Lung (tissue), 12 donors: Measurements from ENCODE around the gene CYP3A5. TPM values are rescaled to one million over a fixed set of nuclear protein-coding genes. Genes with fewer than 3 reads are reported as not detected.
A peak's percentile ranks its signal among the peaks of the same experiment; 100 is the strongest.
"Not testable (repeated sequence)": the region's sequence is repeated elsewhere in the genome, so short reads cannot be mapped to it uniquely, and the experiment has no call there.

Source experiments
- ATAC-seq: fragments of 200-7000 bp; cut with Tn5 transposase; one replicate; pipeline ENCODE4 v1.9.1; 2020; ENCODE audit warnings: moderate number of reproducible peaks; ENCODE audit not compliant: insufficient read depth, low FRiP score
- DNase-seq, 3 donors: peaks; one replicate each; pipeline ENCODE4 v3.0.0-alpha.2; 2013 to 2017
- H3K27ac ChIP-seq, 2 donors: one replicate each; pipeline ENCODE4 v1.5.1; 2013; ENCODE audit warnings: mild to moderate bottlenecking in 2 of 2, moderate library complexity in 2 of 2, control low read depth in 1 of 2, inconsistent platforms in 1 of 2, low read depth in 1 of 2, low read length in 1 of 2
- H3K27me3 ChIP-seq, 3 donors: one replicate each; pipeline ENCODE4 v1.5.1; 2013; ENCODE audit warnings: low read length in 2 of 3; ENCODE audit not compliant: control insufficient read depth in 3 of 3, insufficient read depth in 3 of 3
- H3K36me3 ChIP-seq, 4 donors: one replicate each; pipeline ENCODE4 v1.5.1; 2013; ENCODE audit warnings: low read length in 4 of 4, mild to moderate bottlenecking in 1 of 4, moderate library complexity in 1 of 4; ENCODE audit not compliant: control insufficient read depth in 4 of 4, insufficient read depth in 4 of 4
- H3K4me1 ChIP-seq, 5 donors: one replicate each; pipeline ENCODE4 v1.5.1; 2013; ENCODE audit warnings: low read length in 5 of 5, mild to moderate bottlenecking in 2 of 5, moderate library complexity in 1 of 5; ENCODE audit not compliant: control insufficient read depth in 5 of 5, insufficient read depth in 5 of 5
- H3K4me3 ChIP-seq: one replicate; pipeline ENCODE4 v1.5.1; 2013; ENCODE audit warnings: mild to moderate bottlenecking, control low read depth, moderate library complexity
- H3K9ac ChIP-seq, 2 donors: one replicate each; pipeline ENCODE4 v1.5.1; 2013; ENCODE audit warnings: low read length in 2 of 2, control low read depth in 1 of 2; ENCODE audit not compliant: insufficient read depth in 1 of 2
- H3K9me3 ChIP-seq, 4 donors: one replicate each; pipeline ENCODE4 v1.5.1; 2013; ENCODE audit warnings: low read length in 3 of 4, mild to moderate bottlenecking in 1 of 4, moderate library complexity in 1 of 4; ENCODE audit not compliant: control insufficient read depth in 4 of 4, insufficient read depth in 3 of 4
- CTCF ChIP-seq: IDR thresholded peaks from 2 replicates; pipeline ENCODE4 v1.5.1; 2012; ENCODE audit warnings: mild to moderate bottlenecking; ENCODE audit errors: control extremely low read depth, extremely low read depth
- WGBS, 2 donors: extraction: QIAGEN DNeasy Blood & Tissue Kit; methylation state at CpG; one replicate each; pipeline ENCODE4 v1.1.7; 2013; 5-methylcytosine and 5-hydroxymethylcytosine counted together
- polyA plus RNA-seq, 2 donors: library from polyadenylated mRNA; stranded (reverse); fragments of 200-250 nt; gene quantifications; one replicate each; pipeline ENCODE4 v1.2.1, GENCODE V29; 2013
- total RNA-seq, 2 donors: library from RNA; depleted of rRNA in 1 of 2; stranded (reverse); fragments of >200 nt in 1 of 2; gene quantifications; one replicate each; pipeline ENCODE4 v1.2.1, GENCODE V29; 2014 to 2021
- donor health status: control.
- donor health status: control.
- donor health status: Bipolar disorder and iron deficiency.
- donor health status: healthy.
- donor health status: DM: yes; HTN: yes; CAD: no.

CYP3A5 gene
- total and polyA plus RNA-seq, 4 donors = 2.2 to 26.3 (median 10.9) TPM

- no peaks in the 10 kb centered on the region for H3K36me3 ChIP-seq
- TF ChIP-seq CTCF = no peak
- 47 to 72% methylated on average over 5 of the region's 5 CpGs for WGBS, 2 donors
- no peak overlapping the region for H3K4me3 ChIP-seq
- DNase-seq (no peak), ATAC-seq (no peak)
- no peak overlapping the region for H3K9ac ChIP-seq
- no peaks in the 10 kb centered on the region for H3K9me3 ChIP-seq
- H3K27me3 ChIP-seq = no peaks in the 10 kb centered on the region
- H3K4me1 ChIP-seq = peaks cover 0 to 5% (median 0%) of the 10 kb centered on the region in 5 donors
- peak overlapping the region in 1 of 2 donors; percentile 11 for H3K27ac ChIP-seq
Measured at GRCh38 chr7:99699946-99700345, 20.1 kb upstream of the CYP3A5 start.

GRCh38 chr7:99698867-99699730 is 19.3 kb upstream of the CYP3A5 start:
- H3K4me3 ChIP-seq, H3K27me3 ChIP-seq, H3K4me1 ChIP-seq, H3K9me3 ChIP-seq, DNase-seq, H3K9ac ChIP-seq, H3K36me3 ChIP-seq: not testable (repeated sequence)
- 28 to 39% methylated on average over 6 of the region's 6 CpGs for WGBS, 2 donors
- ATAC-seq = peak; percentile 59
- peak overlapping the region in 1 of 2 donors; percentile 59 for H3K27ac ChIP-seq

GRCh38 chr7:99694912-99695304 is 15.1 kb upstream of the CYP3A5 start:
- no peak for DNase-seq

More at GRCh38 chr7:99694912-99695304, 15.1 kb upstream of the CYP3A5 start:
- Histone ChIP-seq H3K36me3 (no peaks in the 10 kb centered on the region), H3K9me3 (no peaks in the 10 kb centered on the region), H3K4me1 (peaks cover 0 to 9% (median 2%) of the 10 kb centered on the region in 5 donors), H3K9ac (no peak overlapping the region), H3K27ac (no peak overlapping the region), H3K4me3 (no peak overlapping the region), H3K27me3 (no peaks in the 10 kb centered on the region)
- 68 to 88% methylated on average over 1 of the region's 1 CpG for WGBS, 2 donors
- TF ChIP-seq CTCF = no peak
- no peak for ATAC-seq
